ENCODE measurements around the gene LSMEM2. TPM values are rescaled to one million over a fixed set of nuclear protein-coding genes. Genes with fewer than 3 reads are reported as not detected.
"Not testable (repeated sequence)": the region's sequence is repeated elsewhere in the genome, so short reads cannot be mapped to it uniquely, and the experiment has no call there.

Gene LSMEM2
- polyA plus RNA-seq, 4 donors, result 0.25 to 0.82 (median 0.53) TPM

DNA sequence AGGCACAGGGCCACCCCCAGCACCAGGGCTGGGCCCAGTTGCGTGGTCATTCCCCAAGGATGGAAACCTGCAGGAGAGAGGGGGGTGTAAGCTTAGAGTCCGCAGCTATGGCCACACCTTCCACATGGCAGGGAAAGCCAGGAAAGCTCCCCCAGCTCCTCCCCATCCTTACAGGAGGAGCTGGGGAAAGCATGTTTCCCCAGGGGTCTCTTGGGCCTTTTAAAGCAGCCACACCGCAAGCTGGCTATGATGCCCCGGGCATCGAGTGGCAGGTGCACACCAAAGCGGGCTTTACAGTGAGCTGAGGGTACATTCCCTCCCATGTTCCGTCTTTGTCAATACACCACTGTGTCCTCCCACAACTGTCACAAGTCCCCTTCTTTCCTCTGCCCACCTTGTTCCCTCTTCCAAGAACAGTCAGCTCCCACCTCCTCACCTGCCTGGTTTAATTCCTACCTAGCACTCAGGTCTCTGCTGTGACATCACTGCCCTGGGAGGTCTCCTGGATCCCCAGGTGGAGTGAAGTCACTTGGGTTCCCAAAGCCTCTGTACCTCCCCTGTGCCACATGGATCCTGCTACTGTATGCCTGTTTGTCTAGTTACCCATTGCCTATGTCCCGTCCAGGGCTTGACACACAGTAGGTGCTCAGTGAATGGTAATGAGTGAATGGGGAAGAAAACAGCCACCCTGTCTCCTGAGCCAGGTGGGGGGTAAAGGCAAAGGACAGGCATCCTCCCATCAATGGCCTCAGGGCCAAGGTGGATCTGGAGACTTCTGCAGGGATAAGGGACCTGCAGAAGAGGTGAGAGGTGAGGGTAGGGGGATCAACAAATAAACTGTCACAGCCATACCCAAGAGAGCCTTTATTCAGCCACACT, 16.9 kb downstream of the LSMEM2 start:
- no peak for DNase-seq (ENCODE audit: low read depth in 4 of 4, low spot score in 2 of 4)

DNA sequence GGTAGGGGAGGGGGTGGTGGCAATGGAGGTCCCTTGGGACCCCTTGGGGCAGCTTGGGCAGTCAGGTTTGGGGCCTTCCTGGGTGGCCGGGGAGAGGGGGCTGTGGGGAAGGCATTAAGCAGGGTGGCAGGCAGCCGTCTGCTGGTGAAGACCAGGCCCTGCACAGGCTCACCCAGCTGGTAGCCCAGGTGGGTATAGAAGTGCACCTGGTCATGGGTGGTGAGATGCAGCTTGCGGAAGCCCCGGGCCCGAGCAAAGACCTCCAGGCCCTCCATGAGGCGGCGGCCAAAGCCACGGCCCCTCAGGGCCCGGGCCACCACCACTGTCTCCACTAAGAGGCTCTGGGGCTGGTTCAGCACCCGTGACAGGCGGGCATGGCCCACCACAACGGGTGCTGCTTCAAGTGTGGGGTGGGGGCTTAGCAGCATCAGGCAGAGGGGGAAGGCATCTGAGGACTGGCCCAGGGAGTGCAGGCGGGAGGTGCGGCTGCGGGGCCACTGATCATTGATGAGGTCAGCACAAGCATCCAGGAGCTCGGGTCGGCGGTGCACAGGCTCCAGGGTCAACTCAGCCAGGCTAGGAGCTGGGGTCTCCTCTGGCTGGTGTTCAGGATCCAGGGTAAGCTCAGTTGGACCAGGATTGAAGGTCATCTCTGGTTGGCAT, 18.0 kb downstream of the LSMEM2 start:
- no peak for DNase-seq (ENCODE audit: low read depth in 4 of 4, low spot score in 2 of 4)

DNA sequence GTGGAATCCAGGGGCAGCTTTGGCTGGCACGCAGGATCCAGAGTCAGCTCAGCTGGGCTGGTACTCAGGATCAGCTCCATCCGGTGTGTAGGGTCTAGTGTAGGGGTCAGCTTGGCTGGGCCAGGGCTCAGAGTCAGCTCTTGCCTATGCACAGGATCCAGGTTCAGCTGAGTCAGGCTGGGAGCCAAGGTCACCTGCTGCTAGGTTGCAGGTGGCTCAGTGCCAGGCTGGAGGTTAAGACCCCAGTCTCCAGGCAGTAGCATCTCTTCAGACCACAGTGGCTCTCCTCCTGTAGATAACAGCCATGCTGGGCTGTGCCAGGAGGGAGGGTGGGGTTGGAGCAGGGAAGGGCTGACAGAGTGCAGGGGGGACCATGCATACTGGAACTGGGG, 18.5 kb downstream of the LSMEM2 start:
- no peak for DNase-seq (ENCODE audit: low read depth in 4 of 4, low spot score in 2 of 4)

DNA sequence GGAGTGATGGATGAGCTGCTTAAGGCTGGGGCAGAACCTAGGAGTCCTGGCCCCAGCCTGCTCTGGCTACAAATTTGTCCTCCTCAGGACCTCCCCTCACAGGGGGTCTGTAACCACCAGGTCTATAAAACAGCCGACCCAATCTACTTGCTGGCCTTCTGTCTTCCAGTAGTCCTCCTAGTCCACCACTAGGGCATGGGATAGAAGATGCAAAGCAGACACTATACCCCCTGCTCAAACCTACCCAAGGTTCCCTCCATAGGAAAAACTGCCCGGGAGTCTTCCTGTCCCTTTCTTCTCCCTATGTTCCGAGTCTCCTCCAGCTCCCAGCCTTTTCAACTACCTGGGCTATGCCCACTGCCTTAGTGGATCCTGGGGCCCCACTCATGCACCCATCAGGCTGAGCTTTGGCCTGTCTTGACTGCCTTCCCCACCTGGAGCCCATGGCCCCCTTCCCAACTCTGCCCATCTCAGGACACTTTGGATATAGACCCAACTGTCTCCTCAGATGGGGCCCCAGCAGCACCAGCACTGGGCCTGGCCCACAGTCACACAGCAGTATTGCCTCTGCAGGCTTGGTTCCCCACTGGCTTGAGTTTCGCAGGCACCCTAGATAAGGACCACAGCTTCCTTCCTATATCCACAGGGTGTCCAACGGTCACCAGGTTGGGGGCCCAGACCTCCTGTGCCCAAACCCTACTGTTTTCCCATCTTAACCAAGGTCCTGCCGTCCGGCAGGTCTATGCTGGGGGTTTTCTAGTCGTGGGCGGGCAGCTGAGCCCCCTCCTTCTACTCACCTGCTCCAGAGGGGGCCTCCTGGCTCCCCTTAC, 19.2 kb downstream of the LSMEM2 start:
- DNase-seq (ENCODE audit: low read depth in 4 of 4, low spot score in 2 of 4), result no peak

DNA sequence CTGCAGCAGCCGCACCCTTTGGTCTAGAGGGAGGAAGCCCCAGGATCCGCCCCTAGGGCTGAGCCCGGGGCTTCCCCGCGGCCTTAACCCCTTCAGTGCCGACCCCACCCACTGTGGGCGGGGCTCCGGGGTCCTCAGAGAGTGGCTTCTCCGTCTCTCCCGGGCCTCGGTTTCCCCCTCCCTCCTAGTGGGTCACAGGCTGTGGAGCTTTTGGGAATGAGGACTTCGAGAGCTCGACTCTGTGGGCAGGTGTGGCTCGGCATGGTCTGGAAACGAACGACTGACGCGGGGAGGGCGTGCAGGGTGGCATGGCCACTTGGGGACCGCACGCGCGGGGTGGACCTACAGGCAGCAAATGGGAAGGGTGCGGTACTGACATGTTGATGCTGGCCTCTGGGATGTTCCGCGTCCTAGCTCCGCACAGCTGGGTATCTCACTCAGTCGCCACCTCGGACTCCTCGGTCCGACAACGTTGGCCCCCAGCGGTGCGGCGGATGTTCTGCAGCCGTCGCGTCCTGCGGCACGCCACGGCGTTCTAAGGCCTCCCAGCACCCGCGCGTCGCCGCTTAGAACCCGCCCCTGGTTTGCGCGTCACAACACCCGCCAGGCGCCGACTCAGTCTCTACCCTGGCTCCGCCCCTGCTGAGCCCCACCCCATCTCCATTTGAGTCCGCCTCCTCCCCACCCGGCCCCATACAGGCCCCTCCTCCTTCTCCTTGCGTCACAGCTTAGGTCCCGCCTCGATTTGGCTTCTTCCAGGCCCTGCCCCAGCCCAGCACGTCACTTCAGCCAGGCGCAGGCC, 20.1 kb downstream of the LSMEM2 start, which contains the start of the genes HYAL3 and NAA80:
TSS of gene HYAL3 (minus strand) at position 570 of the 802 bp plus-strand sequence. CDS start 3,803 bp downstream, outside the sequence.
TSS of gene NAA80 (minus strand) at position 570 of the 802 bp plus-strand sequence. CDS start 1,942 bp downstream, outside the sequence.
- DNase-seq (ENCODE audit: low read depth in 4 of 4, low spot score in 2 of 4), result peak; percentile 97 to 99 (median 99)

DNA sequence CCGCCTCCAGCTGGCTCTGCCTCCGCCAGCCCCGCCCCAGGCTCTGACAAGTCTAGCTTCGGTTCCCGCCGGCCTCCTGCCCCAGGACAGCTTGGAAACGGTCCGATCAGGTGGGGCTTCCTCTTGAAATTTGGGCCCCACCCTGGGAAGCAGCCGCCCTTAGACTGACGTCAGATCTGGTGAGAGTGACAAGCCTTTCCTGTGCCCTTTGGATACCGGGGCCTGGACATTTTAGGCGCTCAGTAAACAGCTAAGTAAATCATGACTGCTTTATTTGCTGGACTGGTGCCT, 20.7 kb downstream of the LSMEM2 start:
- peak in 1 of 4 donors; percentile 56 for DNase-seq (ENCODE audit: low read depth in 4 of 4, low spot score in 2 of 4)

DNA sequence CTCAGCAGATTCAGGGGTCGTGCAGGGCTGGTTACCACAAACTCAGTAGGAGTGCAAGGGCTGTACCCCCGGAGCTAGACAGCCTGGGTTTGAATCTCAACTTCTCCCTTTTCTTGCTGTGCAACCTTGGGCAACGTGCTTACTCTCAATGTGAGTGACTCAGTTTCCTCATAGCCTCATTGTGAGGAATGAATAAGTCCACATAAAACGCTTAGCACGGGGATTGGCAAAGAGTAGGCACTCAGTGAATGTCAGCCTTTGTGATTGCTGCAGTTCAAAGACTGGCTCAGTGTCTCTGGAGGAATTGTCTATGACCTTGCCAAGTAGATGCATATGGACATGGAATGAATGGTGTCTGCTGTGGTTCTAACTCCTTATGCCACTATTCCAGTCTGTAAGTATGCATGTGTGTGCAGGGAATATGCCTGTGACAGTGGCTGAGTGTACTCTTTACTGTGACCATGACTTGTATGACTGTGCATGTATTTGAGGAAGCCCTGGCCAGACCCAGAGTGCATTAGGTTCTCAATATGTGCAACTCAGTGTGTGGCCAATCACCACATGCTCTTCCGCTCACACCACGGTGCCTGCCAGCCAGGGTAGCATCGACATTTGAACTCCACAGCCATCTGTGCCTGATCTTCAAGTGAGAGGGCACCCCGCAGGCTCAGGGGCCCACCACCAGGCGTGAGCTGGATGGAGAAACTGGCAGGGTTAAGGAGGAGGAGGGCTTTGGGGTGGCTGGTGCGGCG, 21.2 kb downstream of the LSMEM2 start:
- DNase-seq (ENCODE audit: low read depth in 4 of 4, low spot score in 2 of 4), result no peak

DNA sequence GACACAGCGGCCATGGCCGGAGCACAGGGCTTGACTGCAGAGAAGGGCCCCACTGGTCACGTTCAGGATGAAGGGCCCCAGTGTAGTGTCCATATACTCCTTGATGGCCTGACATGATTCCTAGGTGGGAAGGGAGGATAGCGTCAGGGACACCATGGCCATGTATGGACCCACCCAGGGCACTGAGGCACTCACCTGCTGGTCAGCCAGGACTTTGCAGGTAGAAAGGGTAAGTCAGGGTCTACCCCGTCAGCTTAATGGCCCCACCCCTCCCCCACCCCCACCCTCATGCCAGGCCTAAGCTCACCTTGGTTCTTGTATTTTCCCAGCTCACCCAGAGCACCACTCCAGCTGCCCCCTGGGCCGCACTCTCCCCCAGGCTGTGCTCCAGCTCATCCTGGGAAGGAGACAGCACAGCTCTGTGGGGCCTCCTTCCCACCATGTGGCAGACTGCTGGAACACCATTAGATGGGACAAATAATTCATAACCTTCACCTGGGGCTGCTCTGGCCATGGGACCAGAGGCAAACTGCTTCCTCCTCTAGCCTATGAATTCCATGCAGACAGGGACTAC, 21.9 kb downstream of the LSMEM2 start:
- DNase-seq (ENCODE audit: low read depth in 4 of 4, low spot score in 2 of 4), result no peak

DNA sequence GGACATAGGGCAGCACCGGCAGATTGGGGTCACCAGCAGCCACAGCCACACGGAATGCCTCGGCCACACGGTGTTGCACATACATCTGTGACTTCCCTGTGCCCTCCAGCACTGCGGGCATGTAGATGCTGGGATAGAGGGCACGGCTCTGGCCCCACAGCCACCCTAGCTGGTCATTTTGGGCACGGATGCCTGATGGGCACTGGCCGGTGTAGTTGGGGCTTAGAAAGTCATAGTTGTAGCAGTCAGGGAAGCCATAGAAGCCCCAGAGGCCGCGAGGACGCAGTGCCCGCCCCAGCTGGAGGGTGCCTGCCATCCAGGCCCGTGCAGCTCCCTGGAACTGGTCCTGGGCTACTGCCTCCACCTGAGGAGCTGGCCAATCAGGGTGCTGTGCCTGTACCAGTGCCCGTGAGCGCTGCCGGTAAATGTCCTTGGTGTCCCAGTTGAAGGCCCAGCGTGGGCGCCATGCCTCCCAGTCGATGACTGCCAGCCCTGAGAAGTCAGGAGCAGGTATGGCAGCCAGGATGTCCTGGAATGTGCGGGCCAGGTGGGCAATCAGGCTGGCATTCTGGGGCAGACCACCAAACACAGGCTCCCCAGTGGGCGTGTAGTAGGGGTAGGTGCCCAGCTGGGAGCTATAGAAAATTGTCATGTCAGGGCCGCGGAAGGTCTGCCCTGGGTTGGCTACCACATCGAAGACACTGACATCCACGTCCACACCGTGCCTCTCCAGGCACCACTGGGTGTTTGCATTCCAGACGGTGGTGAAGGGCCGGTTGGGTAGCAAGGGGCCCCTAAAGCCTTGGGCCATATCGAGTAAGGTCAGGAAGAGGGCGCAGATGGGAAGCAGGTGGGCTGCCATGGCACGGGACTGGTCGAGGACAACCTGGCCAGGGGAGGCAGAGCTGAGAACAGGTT, 23.5 kb downstream of the LSMEM2 start:
- no peak for DNase-seq (ENCODE audit: low read depth in 4 of 4, low spot score in 2 of 4)

DNA sequence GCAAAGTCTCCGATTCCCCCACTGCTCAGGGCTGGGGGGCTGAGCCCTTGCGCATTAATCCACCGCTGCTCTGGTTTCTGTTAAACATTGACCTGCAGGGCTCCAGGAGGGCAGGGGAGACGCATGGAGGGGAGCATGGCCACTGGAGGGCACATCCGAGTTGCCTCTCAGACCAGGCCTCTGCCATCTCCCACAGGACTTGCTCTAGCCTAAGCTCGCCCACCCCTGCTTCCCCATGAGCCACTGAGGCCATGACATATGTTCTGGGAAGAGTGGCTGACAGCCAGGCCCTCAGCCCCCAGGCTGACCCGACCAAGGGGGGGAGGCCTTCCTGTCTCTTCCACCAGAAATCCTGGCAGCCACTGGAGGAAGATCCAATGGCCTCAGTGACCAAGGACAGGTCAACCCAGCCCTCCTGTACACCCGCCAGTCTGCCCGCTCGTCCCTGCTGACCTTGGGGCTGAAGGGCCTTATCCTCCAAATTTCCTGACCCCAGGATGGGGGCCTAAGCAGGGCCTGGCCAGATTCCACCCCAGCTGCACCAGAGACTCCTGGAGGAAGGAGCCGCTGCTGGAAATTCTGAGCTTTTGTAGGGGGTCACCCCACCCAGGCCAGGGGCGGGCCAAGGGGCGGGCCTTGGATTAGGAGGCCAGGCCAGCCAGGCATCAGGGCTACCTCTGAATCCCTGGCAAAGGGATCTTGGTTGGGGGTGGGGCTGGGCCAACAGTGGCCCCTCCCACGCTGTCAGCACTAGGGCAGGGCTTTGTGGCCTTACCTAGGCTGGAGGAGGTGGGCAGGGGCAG, 24.3 kb downstream of the LSMEM2 start, which contains the start of gene HYAL1:
TSS of gene HYAL1 (minus strand) at position 562 of the 803 bp plus-strand sequence. CDS start 618 bp downstream, outside the sequence.
- DNase-seq (ENCODE audit: low read depth in 4 of 4, low spot score in 2 of 4), result no peak

DNA sequence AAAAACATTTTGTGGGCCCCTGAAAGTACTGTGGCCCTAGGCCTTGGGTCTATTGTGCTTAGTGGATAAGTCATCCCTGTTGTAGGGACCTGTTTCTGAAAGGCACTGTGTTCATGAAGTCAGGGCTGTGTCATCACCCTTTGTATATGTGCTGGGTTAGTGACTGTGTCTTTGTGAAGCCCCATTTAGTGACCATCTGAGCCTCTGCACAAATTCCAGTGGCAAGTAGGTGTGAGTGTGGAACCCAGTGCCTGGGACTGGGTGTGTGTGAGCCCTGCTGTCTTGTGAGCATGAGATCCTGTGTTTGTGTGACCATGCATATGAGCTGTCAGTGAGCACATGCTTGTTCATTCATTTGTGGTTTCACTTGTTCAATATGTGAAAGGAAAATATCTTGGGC, 25.7 kb downstream of the LSMEM2 start:
- no peak for DNase-seq (ENCODE audit: low read depth in 4 of 4, low spot score in 2 of 4)

DNA sequence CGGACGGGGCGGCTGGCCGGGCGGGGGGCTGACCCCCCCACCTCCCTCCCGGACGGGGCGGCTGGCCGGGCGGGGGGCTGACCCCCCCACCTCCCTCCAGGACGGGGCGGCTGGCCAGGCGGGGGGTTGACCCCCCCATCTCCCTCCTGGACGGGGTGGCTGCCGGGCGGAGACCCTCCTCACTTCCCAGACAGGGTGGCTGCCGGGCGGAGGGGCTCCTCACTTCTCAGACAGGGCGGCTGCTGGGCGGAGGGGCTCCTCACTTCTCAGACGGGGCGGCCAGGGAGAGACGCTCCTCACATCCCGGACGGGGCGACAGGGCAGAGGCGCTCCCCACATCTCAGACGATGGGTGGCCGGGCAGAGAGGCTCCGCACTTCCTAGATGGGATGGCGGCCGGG, 33.2 kb downstream of the LSMEM2 start:
- not testable (repeated sequence) for DNase-seq (ENCODE audit: low read depth in 4 of 4, low spot score in 2 of 4)

DNA sequence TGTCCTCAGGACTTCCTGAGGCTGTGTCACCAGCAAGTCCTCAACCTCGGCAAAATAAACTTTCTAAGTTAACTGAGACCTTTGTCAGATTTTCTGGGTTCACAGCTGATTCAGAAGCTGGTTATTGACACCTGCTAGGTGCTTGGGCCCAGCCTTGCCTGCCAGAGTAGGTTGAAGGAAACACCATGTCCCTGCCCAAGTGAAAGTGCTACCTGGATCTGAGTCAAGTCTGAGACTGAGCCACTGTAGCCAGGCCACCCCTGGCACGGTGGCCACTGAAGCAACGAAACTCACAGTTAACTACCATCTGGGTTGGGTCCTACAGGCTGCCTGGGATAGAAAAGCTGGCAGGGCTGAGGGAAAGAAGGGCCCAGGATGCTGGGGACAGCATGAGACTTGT, 35.5 kb downstream of the LSMEM2 start:
- DNase-seq (ENCODE audit: low read depth in 4 of 4, low spot score in 2 of 4), result no peak

DNA sequence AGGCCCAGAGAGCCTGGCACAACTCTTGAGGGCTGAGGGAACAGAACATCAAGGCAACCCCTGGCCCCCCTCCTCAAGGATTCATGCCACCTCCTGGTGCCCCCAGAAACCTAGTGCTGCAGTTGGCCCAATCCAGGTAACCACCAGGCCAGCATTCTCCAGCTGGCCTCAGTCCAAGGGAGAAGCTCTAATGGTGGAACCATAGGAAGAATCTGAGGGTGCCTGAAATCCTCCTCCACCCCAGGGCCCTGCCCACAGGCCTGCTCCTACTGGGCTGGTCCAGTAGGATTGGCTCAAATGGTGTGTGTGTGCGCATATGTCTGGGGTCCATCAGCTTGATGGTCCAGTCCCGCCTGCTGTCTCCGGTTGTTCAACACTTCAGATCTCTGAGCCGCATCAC, 35.9 kb downstream of the LSMEM2 start:
- DNase-seq (ENCODE audit: low read depth in 4 of 4, low spot score in 2 of 4), result no peak

DNA sequence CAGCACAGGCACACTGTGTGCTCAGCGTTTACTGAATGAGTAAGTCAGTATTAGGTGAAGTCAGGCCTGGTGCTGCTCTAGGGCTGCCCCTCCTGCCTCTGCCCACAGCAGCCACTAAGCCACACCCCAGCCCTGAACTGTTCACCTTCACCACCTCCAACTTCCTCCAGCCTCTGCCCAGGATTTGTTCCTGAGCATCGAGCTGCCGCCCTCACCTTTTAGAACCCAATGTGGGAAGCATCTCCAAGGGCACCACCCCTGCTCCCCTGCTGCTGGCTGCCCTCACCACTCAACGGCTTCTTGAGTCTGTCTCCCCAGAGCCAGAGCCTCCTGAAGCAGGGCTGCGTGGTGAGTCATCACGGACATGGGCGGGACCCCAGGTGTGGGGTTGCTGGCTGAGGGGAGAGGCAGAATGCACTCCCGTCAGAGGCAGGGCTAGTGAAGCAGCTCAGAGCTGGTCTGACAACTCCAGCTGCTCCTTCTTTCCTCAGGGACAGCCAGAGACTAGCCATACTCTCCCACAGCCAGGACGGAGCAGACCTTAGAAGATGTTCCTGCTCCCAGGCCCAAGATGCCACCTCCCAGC, 37.9 kb downstream of the LSMEM2 start:
- DNase-seq (ENCODE audit: low read depth in 4 of 4, low spot score in 2 of 4), result no peak

DNA sequence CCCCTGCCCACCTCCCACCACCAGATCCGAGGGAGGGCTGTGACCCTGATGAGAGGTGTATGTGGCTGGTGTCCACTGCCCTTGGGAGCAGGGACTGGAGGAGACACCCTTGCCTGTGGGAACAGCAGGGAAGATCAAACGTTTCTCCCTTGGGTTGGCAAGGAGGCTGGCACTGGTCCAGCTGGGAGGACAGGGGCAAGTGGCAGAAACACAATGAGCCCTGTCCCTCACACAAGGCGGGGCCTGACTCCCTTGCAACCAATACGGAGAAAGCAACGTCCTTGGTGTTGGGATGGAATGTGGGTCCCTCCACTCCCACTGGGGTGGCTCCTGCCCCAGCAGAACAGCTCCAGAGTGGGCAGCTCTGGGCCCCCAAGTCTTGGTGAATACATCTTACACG, 38.4 kb downstream of the LSMEM2 start:
- no peak for DNase-seq (ENCODE audit: low read depth in 4 of 4, low spot score in 2 of 4)

DNA sequence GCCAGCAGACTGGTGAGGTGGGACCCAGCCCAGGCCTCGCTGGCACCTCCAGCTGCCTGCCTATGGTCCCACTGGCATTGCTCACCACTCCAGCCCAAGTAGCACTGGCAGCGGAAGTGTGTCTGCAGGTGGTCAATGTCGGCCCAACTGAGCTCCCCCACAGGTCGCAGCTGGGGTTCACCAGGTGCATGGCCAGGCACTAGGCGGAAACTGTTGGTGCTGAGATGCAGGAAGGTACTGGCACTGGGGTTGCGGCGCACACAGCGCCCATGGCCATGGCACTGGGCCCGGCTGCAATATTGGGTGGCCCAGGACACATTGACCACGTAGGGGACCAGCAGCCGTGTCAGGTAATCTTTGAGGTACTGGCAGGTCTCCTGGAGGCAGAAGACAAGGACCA, 39.3 kb downstream of the LSMEM2 start:
- no peak for DNase-seq (ENCODE audit: low read depth in 4 of 4, low spot score in 2 of 4)

All from left renal cortex interstitium (tissue), 4 donors.